ENCODE data around the gene RAB20.

Gene RAB20

DNA sequence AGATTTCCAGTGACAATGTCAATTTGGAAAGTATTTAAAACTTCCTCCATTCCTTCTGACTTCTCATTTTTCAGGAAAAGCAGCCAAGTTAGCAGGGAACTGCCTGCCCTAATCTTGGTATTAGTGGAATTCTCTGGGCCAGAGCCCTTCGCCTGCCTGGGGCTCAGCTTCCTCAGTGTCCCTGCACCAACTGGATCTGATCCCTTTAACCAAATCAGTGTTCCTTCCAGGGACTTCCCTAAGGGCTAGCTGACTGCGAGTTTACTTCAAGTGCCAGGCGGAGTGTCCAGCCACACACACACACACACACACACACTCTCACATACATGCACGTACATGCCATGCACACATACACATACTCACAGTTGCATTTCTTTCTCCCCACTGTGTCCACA is 20.0 kb downstream of the RAB20 start:
- no peak for DNase-seq
- peaks cover 29% of the 10 kb centered on the region for H3K36me3 Mint-ChIP-seq (ENCODE audit: low read depth)
- TF ChIP-seq, protein P1, sequence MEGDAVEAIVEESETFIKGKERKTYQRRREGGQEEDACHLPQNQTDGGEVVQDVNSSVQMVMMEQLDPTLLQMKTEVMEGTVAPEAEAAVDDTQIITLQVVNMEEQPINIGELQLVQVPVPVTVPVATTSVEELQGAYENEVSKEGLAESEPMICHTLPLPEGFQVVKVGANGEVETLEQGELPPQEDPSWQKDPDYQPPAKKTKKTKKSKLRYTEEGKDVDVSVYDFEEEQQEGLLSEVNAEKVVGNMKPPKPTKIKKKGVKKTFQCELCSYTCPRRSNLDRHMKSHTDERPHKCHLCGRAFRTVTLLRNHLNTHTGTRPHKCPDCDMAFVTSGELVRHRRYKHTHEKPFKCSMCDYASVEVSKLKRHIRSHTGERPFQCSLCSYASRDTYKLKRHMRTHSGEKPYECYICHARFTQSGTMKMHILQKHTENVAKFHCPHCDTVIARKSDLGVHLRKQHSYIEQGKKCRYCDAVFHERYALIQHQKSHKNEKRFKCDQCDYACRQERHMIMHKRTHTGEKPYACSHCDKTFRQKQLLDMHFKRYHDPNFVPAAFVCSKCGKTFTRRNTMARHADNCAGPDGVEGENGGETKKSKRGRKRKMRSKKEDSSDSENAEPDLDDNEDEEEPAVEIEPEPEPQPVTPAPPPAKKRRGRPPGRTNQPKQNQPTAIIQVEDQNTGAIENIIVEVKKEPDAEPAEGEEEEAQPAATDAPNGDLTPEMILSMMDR (IDR thresholded peaks at IDR 0.05): no peak
- peak overlapping the region; percentile 92 for H3K27ac Mint-ChIP-seq
- no peak overlapping the region for H3K4me3 Mint-ChIP-seq
- H3K4me1 Mint-ChIP-seq: peaks cover 45% of the 10 kb centered on the region
- peaks cover 28% of the 10 kb centered on the region for H3K9me3 Mint-ChIP-seq
- H3K27me3 Mint-ChIP-seq (ENCODE audit: low read depth, poor library complexity): peaks cover 3% of the 10 kb centered on the region

DNA sequence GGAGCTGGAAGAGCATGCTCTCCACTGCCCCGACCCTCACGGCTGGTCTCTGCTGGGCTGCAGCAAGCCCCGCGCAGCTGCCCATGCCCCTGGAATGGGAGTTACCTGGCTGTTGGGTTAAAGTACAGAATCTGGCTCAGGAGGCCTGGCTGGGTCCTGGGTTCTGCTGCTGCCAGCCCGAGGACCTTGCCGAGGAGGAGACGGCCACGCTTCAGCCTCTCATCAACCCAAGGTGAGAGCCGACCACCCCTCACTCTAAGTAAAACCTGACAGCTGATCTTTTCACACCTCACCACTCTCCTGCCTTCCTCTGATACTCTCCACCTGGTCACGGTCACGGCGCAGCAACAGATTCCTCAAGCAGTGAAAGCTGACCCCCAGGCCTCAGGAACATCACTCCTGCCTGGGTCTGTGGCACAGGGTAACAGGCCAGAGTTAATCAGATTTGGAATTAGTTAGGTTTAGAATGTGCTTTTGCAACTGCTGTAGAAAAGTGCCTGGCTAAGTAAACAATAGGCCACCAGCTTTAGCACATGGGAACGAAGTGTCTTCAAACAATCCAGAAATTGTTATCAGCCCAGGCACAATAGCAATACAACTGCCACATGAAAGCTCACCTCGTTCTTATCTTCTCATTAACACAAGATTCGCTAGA is 20.5 kb downstream of the RAB20 start:
- TF ChIP-seq, protein P1 (IDR thresholded peaks at IDR 0.05): no peak
- Mint-ChIP-seq H3K9me3 (peaks cover 25% of the 10 kb centered on the region), H3K4me1 (peaks cover 50% of the 10 kb centered on the region), H3K36me3 (ENCODE audit: low read depth) (peaks cover 26% of the 10 kb centered on the region), H3K4me3 (no peak overlapping the region), H3K27ac (peak overlapping the region; percentile 92), H3K27me3 (ENCODE audit: low read depth, poor library complexity) (peaks cover 3% of the 10 kb centered on the region)
- peak; percentile 38 for DNase-seq

DNA sequence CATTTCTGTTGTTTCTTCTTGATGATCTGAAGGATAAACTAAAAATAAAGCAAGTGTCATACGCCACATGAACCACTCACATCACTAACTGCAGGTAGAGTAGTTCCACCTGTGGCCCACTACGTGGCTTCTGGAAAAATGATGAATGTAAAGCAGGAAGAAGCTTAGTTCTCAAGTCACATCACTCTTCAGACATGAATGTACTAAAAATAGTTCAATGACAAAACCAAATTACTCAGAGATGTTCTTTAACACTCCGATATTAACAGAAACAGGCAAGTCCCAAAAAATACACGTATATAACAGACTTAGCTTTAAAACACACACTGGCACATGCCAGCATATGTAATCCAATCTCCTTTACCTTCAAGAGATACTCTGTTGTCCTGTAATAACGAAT is 21.6 kb downstream of the RAB20 start:
- Mint-ChIP-seq H3K9me3 (peaks cover 16% of the 10 kb centered on the region), H3K27me3 (ENCODE audit: low read depth, poor library complexity) (no peaks in the 10 kb centered on the region), H3K36me3 (ENCODE audit: low read depth) (peaks cover 15% of the 10 kb centered on the region), H3K27ac (no peak overlapping the region), H3K4me1 (peaks cover 54% of the 10 kb centered on the region), H3K4me3 (no peak overlapping the region)
- no peak for DNase-seq
- TF ChIP-seq, protein P1 (IDR thresholded peaks at IDR 0.05): no peak

DNA sequence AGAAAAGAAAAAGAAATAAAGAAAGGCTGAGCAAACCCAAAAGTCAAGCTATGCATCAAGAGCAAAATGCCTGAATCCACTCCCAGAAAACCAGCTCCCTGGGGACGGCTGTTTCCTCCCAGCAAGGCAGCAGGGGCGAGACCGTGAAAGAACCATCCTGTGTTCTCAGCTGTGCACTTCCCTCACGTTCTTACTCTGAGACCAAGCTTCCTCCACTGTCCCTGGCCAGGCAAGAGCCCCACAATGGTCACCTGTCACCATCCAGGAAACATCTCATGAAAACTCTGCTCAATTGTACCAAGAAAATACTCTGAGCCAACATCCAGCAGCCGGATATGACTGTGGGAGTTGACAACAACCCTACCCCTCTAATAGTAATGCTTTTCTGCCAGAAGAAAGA is 22.9 kb downstream of the RAB20 start:
- DNase-seq: no peak
- Mint-ChIP-seq H3K9me3 (peaks cover 3% of the 10 kb centered on the region), H3K27ac (no peak overlapping the region), H3K4me3 (no peak overlapping the region), H3K4me1 (peaks cover 63% of the 10 kb centered on the region), H3K27me3 (ENCODE audit: low read depth, poor library complexity) (no peaks in the 10 kb centered on the region), H3K36me3 (ENCODE audit: low read depth) (peaks cover 4% of the 10 kb centered on the region)
- TF ChIP-seq, protein P1 (IDR thresholded peaks at IDR 0.05): no peak

DNA sequence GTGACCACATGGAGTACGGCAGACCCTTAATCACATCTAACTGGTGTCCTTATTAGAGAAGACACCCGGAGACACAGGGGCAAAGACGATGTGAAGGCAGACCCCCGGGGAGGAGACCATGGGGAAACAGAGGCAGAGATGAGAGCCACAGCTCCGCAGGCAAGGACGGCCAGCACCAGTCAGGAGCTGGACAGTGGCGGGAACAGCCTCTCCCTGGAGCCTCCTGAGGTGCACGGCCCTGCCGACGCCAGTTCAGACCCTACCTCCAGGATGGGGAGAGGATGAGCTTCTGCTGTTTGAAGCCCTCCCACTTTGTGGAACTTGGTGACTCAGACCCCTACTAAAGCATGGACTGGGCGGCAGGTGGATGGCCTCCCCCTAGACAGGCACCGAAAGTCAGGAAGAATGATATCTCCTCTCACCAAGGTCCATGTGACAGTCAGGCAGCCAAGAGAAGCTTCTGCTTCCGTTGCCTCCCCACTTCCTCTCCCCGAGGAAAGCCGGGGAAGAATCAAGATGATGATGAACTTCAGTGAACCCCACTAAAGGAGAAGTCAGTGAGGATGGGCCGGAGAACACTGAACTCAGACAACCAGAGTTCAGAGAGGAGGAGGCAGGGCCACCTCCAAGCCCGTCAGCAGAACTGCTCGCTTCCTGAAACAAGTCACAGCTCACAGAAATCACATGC is 25.4 kb downstream of the RAB20 start:
- no peaks in the 10 kb centered on the region for H3K36me3 Mint-ChIP-seq (ENCODE audit: low read depth)
- DNase-seq: no peak
- no peak overlapping the region for H3K27ac Mint-ChIP-seq
- H3K4me1 Mint-ChIP-seq: peaks cover 52% of the 10 kb centered on the region
- H3K9me3 Mint-ChIP-seq: no peaks in the 10 kb centered on the region
- TF ChIP-seq, protein P1 (IDR thresholded peaks at IDR 0.05): no peak
- no peaks in the 10 kb centered on the region for H3K27me3 Mint-ChIP-seq (ENCODE audit: low read depth, poor library complexity)
- H3K4me3 Mint-ChIP-seq: no peak overlapping the region

DNA sequence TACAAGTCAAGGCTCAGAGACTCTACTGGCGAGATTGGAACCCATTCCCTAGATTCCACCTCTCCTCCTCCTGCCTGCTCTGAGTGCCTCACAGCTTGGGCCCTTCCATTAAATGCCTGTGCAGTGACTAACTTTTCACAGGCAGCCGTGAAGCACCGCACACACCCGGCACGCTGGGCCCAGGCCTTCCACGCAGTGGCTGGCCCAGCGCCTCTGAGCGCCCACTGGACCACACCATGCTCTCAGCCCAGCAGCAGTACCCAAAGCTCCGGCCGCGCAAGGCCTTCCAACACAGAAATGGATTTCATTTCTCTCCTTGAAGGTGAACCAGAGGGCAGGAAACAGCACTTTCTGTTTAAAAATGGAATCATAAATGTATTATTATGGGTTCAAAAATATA is 26.0 kb downstream of the RAB20 start:
- H3K9me3 Mint-ChIP-seq: no peaks in the 10 kb centered on the region
- H3K4me3 Mint-ChIP-seq: no peak overlapping the region
- peaks cover 3% of the 10 kb centered on the region for H3K27me3 Mint-ChIP-seq (ENCODE audit: low read depth, poor library complexity)
- no peak for DNase-seq
- no peaks in the 10 kb centered on the region for H3K36me3 Mint-ChIP-seq (ENCODE audit: low read depth)
- H3K4me1 Mint-ChIP-seq: peaks cover 51% of the 10 kb centered on the region
- no peak overlapping the region for H3K27ac Mint-ChIP-seq
- TF ChIP-seq, protein P1 (IDR thresholded peaks at IDR 0.05): no peak

Measured in nephron progenitor cell (in vitro differentiated cells).